ENCODE measurements around the gene BNIP1. TPM values are rescaled to one million over a fixed set of nuclear protein-coding genes. Genes with fewer than 3 reads are reported as not detected.

Gene BNIP1
- total RNA-seq, 1 donor from 2014 or later: 13.2 TPM

DNA sequence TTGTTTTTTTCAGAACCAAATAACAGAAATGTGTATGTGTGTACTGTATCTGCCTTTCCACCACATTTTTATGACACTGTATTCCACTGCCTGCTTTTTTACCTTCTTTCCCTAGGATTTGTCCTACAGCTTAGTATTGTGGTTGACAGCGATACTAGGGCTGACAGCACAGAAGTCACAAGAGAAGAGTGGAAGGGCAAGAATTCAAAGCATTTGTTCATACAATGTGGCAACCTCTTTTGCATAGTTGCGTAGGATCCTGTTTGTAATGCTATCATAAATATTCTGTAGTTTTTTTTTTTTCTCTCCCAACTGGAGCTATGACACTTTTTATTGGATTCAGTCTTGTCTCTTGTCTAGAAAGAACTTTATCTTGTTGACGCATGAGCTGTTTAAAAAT is 5.6 kb upstream of the BNIP1 start:
- H3K27ac Mint-ChIP-seq (ENCODE audit: unreplicated experiment): no peak overlapping the region
- no peak for FAIRE-seq

GRCh38 chr5:173139631-173140030 is 4.7 kb upstream of the BNIP1 start:
- no peak overlapping the region for H3K27ac Mint-ChIP-seq (ENCODE audit: unreplicated experiment)
- H3K4me3 ChIP-seq (ENCODE audit: insufficient read depth, low read depth, low read length): no peak overlapping the region
- H3K27me3 ChIP-seq (ENCODE audit: insufficient read depth, low read length): no peaks in the 10 kb centered on the region
- H3K27me3 Mint-ChIP-seq (ENCODE audit: low read depth, unreplicated experiment): no peaks in the 10 kb centered on the region
- no peak overlapping the region for H3K27ac ChIP-seq (ENCODE audit: low read depth, low read length)
- no peak overlapping the region for H2AFZ ChIP-seq (ENCODE audit: low read depth, low read length)
- DNase-seq (ENCODE audit: low read depth): no peak
- H3K4me1 ChIP-seq (ENCODE audit: insufficient read depth, low read length): no peaks in the 10 kb centered on the region
- FAIRE-seq: no peak
- TF ChIP-seq CTCF (IDR thresholded peaks at IDR 0.05; ENCODE audit: insufficient read depth, low read depth, low read length) (no peak), EZH2 (IDR thresholded peaks at IDR 0.05; ENCODE audit: insufficient read depth, low read length) (no peak)
- H4K20me1 ChIP-seq (ENCODE audit: insufficient read depth, low read length): no peaks in the 10 kb centered on the region
- H3K4me1 Mint-ChIP-seq (ENCODE audit: low read depth, unreplicated experiment): no peaks in the 10 kb centered on the region
- no peak overlapping the region for H3K9ac ChIP-seq (ENCODE audit: low read length)
- H3K36me3 Mint-ChIP-seq (ENCODE audit: low read depth, unreplicated experiment): no peaks in the 10 kb centered on the region
- H3K79me2 ChIP-seq (ENCODE audit: insufficient read depth, low read length): peaks cover 2% of the 10 kb centered on the region
- H3K4me3 Mint-ChIP-seq (ENCODE audit: unreplicated experiment): no peak overlapping the region
- H3K36me3 ChIP-seq (ENCODE audit: insufficient read depth, low read length): no peaks in the 10 kb centered on the region
- H3K9me3 ChIP-seq (ENCODE audit: insufficient read depth, low read depth, low read length): no peaks in the 10 kb centered on the region
- H3K9me3 Mint-ChIP-seq (ENCODE audit: unreplicated experiment): peaks cover 2% of the 10 kb centered on the region
- no peak overlapping the region for H3K4me2 ChIP-seq (ENCODE audit: low read length)

More for the DNA sequence above, 5.6 kb upstream of the BNIP1 start:
- Histone ChIP-seq H3K4me3 (ENCODE audit: insufficient read depth, low read depth, low read length) (no peak overlapping the region), H3K79me2 (ENCODE audit: insufficient read depth, low read length) (no peaks in the 10 kb centered on the region), H3K27ac (ENCODE audit: low read depth, low read length) (no peak overlapping the region), H3K36me3 (ENCODE audit: insufficient read depth, low read length) (no peaks in the 10 kb centered on the region), H3K4me2 (ENCODE audit: low read length) (no peak overlapping the region), H3K27me3 (ENCODE audit: insufficient read depth, low read length) (no peaks in the 10 kb centered on the region), H4K20me1 (ENCODE audit: insufficient read depth, low read length) (no peaks in the 10 kb centered on the region), H2AFZ (ENCODE audit: low read depth, low read length) (no peak overlapping the region), H3K9ac (ENCODE audit: low read length) (no peak overlapping the region), H3K4me1 (ENCODE audit: insufficient read depth, low read length) (no peaks in the 10 kb centered on the region), H3K9me3 (ENCODE audit: insufficient read depth, low read depth, low read length) (no peaks in the 10 kb centered on the region)
- no peak for DNase-seq (ENCODE audit: low read depth)
- peaks cover 2% of the 10 kb centered on the region for H3K9me3 Mint-ChIP-seq (ENCODE audit: unreplicated experiment)
- no peaks in the 10 kb centered on the region for H3K36me3 Mint-ChIP-seq (ENCODE audit: low read depth, unreplicated experiment)
- H3K27me3 Mint-ChIP-seq (ENCODE audit: low read depth, unreplicated experiment): no peaks in the 10 kb centered on the region
- H3K4me1 Mint-ChIP-seq (ENCODE audit: low read depth, unreplicated experiment): no peaks in the 10 kb centered on the region
- TF ChIP-seq EZH2 (IDR thresholded peaks at IDR 0.05; ENCODE audit: insufficient read depth, low read length) (no peak), CTCF (IDR thresholded peaks at IDR 0.05; ENCODE audit: insufficient read depth, low read depth, low read length) (no peak)
- no peak overlapping the region for H3K4me3 Mint-ChIP-seq (ENCODE audit: unreplicated experiment)

GRCh38 chr5:173140769-173141168 is 3.6 kb upstream of the BNIP1 start:
- Mint-ChIP-seq H3K4me3 (ENCODE audit: unreplicated experiment) (no peak overlapping the region), H3K9me3 (ENCODE audit: unreplicated experiment) (peaks cover 2% of the 10 kb centered on the region)
- FAIRE-seq: no peak

More at GRCh38 chr5:173140769-173141168, 3.6 kb upstream of the BNIP1 start:
- TF ChIP-seq CTCF (IDR thresholded peaks at IDR 0.05; ENCODE audit: insufficient read depth, low read depth, low read length) (no peak), EZH2 (IDR thresholded peaks at IDR 0.05; ENCODE audit: insufficient read depth, low read length) (no peak)
- H3K27ac Mint-ChIP-seq (ENCODE audit: unreplicated experiment): no peak overlapping the region
- DNase-seq (ENCODE audit: low read depth): no peak
- Histone ChIP-seq H3K4me1 (ENCODE audit: insufficient read depth, low read length) (peaks cover 5% of the 10 kb centered on the region), H2AFZ (ENCODE audit: low read depth, low read length) (no peak overlapping the region), H3K36me3 (ENCODE audit: insufficient read depth, low read length) (no peaks in the 10 kb centered on the region), H3K27ac (ENCODE audit: low read depth, low read length) (no peak overlapping the region), H3K79me2 (ENCODE audit: insufficient read depth, low read length) (peaks cover 8% of the 10 kb centered on the region), H4K20me1 (ENCODE audit: insufficient read depth, low read length) (no peaks in the 10 kb centered on the region), H3K9me3 (ENCODE audit: insufficient read depth, low read depth, low read length) (no peaks in the 10 kb centered on the region), H3K4me2 (ENCODE audit: low read length) (no peak overlapping the region), H3K27me3 (ENCODE audit: insufficient read depth, low read length) (no peaks in the 10 kb centered on the region), H3K9ac (ENCODE audit: low read length) (no peak overlapping the region), H3K4me3 (ENCODE audit: insufficient read depth, low read depth, low read length) (no peak overlapping the region)
- H3K4me1 Mint-ChIP-seq (ENCODE audit: low read depth, unreplicated experiment): peaks cover 3% of the 10 kb centered on the region
- no peaks in the 10 kb centered on the region for H3K36me3 Mint-ChIP-seq (ENCODE audit: low read depth, unreplicated experiment)
- H3K27me3 Mint-ChIP-seq (ENCODE audit: low read depth, unreplicated experiment): no peaks in the 10 kb centered on the region
